K562 (cell line): Measurements from ENCODE around the gene SIGMAR1. TPM values are rescaled to one million over a fixed set of nuclear protein-coding genes. Genes with fewer than 3 reads are reported as not detected.

ENCODE experiments used
- ATAC-seq: fragments of 200-7000 bp; cut with Tn5 transposase; 3 replicates; pipeline ENCODE4 v1.9.1; 2020; ENCODE audit warnings: moderate library complexity
- BruUV-seq: library from RNA; stranded (reverse); fragments of 400-500 nt; replicated peaks from 2 replicates; lab custom pipeline; 2021; lab: Mats Ljungman, UMichigan
- CTCF ChIA-PET: fragments of 300-600 bp; formaldehyde crosslinking; extraction: SDS; loops from one replicate; lab custom pipeline; 2021; ENCODE audit warnings: low intra/inter-chr PET ratio; lab: Yijun Ruan, JAX
- POLR2A ChIA-PET: fragments of 300-600, 350-650 bp; sonication (Branson Sonifier 250); formaldehyde crosslinking; extraction: SDS; loops from one replicate; lab custom pipeline; 2021; ENCODE audit warnings: antibody characterized with exemption, inconsistent platforms; lab: Yijun Ruan, JAX
- DNase-seq, 4 experiments: peaks; one replicate each; pipeline versions ENCODE4 v3.0.0 to v3.0.0-alpha.2; 2011 to 2018; ENCODE audit warnings: low spot score in 3 of 4, mixed read lengths in 3 of 4; ENCODE audit errors: extremely low read depth in 1 of 4
- FAIRE-seq: peaks from 2 replicates; lab custom pipeline; 2011; peaks lifted over from hg19 to GRCh38; lab: Jason Lieb, UNC
- H2AFZ ChIP-seq: 2 replicates; pipeline ENCODE4 v1.6.0; 2011; ENCODE audit warnings: low read depth, low read length, control low read depth, inconsistent platforms
- H3K27ac ChIP-seq: fragments of 200-600 bp; 3 replicates; pipeline ENCODE4 v1.8.0; 2011; ENCODE audit warnings: low read depth, mild to moderate bottlenecking, control low read depth, inconsistent platforms, low read length, moderate library complexity, mixed read lengths; ENCODE audit errors: extremely low read depth
- H3K27me3 ChIP-seq, 2 experiments: fragments of 300-600 bp in 1 of 2; 2 replicates in 1 of 2; 3 replicates in 1 of 2; pipeline versions ENCODE4 v1.6.0 to v1.8.0; 2011; ENCODE audit warnings: inconsistent platforms in 2 of 2, low read length in 2 of 2, mild to moderate bottlenecking in 1 of 2, mixed read lengths in 1 of 2, moderate library complexity in 1 of 2; ENCODE audit not compliant: control insufficient read depth in 2 of 2, insufficient read depth in 2 of 2
- H3K36me3 ChIP-seq: fragments of 300-600 bp; 3 replicates; pipeline ENCODE4 v1.8.0; 2011; ENCODE audit warnings: mild to moderate bottlenecking, low read length, inconsistent platforms; ENCODE audit not compliant: control insufficient read depth, insufficient read depth
- H3K4me1 ChIP-seq, 2 experiments: fragments of 200-600 bp in 1 of 2; replicated peaks in 1 of 2; 2 replicates in 1 of 2; 3 replicates in 1 of 2; pipeline versions ENCODE4 v1.5.1 to v1.8.0; 2011; ENCODE audit warnings: inconsistent platforms in 2 of 2, low read length in 2 of 2, mild to moderate bottlenecking in 1 of 2, mixed read lengths in 1 of 2, moderate library complexity in 1 of 2; ENCODE audit not compliant: control insufficient read depth in 2 of 2, insufficient read depth in 2 of 2
- H3K4me2 ChIP-seq: 2 replicates; pipeline ENCODE4 v1.6.1; 2011; ENCODE audit warnings: low read length, control low read depth, inconsistent platforms, mixed read lengths; ENCODE audit not compliant: insufficient read depth
- H3K4me3 ChIP-seq: fragments of 200-600 bp; sonication (generic), shearing (Covaris generic); 2 replicates; pipeline ENCODE4 v1.5.1; 2016; ENCODE audit warnings: control low read depth, inconsistent platforms
- H3K79me2 ChIP-seq: fragments of 200-600 bp; 3 replicates; pipeline ENCODE4 v1.8.0; 2011; ENCODE audit warnings: low read length, inconsistent platforms; ENCODE audit not compliant: control insufficient read depth, insufficient read depth
- H3K9ac ChIP-seq, 2 experiments: 2 replicates each; pipeline versions ENCODE4 v1.6.0 to v1.6.1; 2011; ENCODE audit warnings: low read depth in 2 of 2, low read length in 2 of 2, control low read depth in 1 of 2, inconsistent platforms in 1 of 2, mild to moderate bottlenecking in 1 of 2, mixed read lengths in 1 of 2; ENCODE audit not compliant: insufficient read depth in 1 of 2
- H3K9me1 ChIP-seq: one replicate; pipeline ENCODE4 v1.6.0; 2011; ENCODE audit warnings: inconsistent platforms, mild to moderate bottlenecking, low read length, moderate library complexity; ENCODE audit not compliant: control insufficient read depth, insufficient read depth
- H3K9me3 ChIP-seq: replicated peaks from 2 replicates; pipeline ENCODE4 v1.5.1; 2011; ENCODE audit warnings: low read depth, low read length, inconsistent platforms; ENCODE audit not compliant: control insufficient read depth, insufficient read depth
- H4K20me1 ChIP-seq: replicated peaks from 2 replicates; pipeline ENCODE4 v1.6.1; 2011; ENCODE audit warnings: low read length, inconsistent platforms, mixed read lengths; ENCODE audit not compliant: control insufficient read depth, insufficient read depth
- BCL6 ChIP-seq: fragments of 250-450 bp; sonication (Bioruptor Pico); IDR thresholded peaks from 2 replicates; pipeline ENCODE4 v1.4.0; 2020
- BCLAF1 ChIP-seq, 2 experiments: fragments of 450-650 bp in 1 of 2; IDR thresholded peaks; 2 replicates each; pipeline ENCODE4 v1.6.1; 2011 to 2017; ENCODE audit warnings: low read depth in 2 of 2, antibody characterized with exemption in 1 of 2, borderline replicate concordance in 1 of 2, low read length in 1 of 2, mild to moderate bottlenecking in 1 of 2, mixed read lengths in 1 of 2; ENCODE audit not compliant: control insufficient read depth in 1 of 2
- CEBPG ChIP-seq, 3 experiments: fragments of 200-800 bp in 1 of 3; sonication (Bioruptor generic) in 1 of 3; sonication (generic) in 1 of 3; formaldehyde crosslinking in 1 of 3; IDR thresholded peaks in 2 of 3; conservative IDR thresholded peaks in 1 of 3; 2 replicates each; pipeline versions ENCODE4 v1.6.1 to v1.8.0; 2016 to 2022; ENCODE audit warnings: missing compliant biosample characterization in 2 of 3, missing genetic modification characterization in 2 of 3, mild to moderate bottlenecking in 1 of 3, missing genetic modification reagents in 1 of 3
- FOXA1 ChIP-seq: fragments of 450-650 bp; IDR thresholded peaks from 2 replicates; pipeline ENCODE4 v1.6.1; 2016; ENCODE audit warnings: mild to moderate bottlenecking, borderline replicate concordance
- FOXP1 ChIP-seq: sonication (generic); formaldehyde crosslinking; IDR thresholded peaks from 2 replicates; pipeline ENCODE4 v1.8.0; 2022; ENCODE audit warnings: mild to moderate bottlenecking, missing genetic modification reagents
- NR1H2 ChIP-seq: sonication (generic); formaldehyde crosslinking; IDR thresholded peaks from 2 replicates; pipeline ENCODE4 v1.4.0; 2020; ENCODE audit warnings: mild to moderate bottlenecking, missing genetic modification reagents
- POLR2B ChIP-seq: fragments of 450-650 bp; IDR thresholded peaks from 2 replicates; pipeline ENCODE4 v1.6.1; 2018; ENCODE audit warnings: low read depth; ENCODE audit not compliant: partially characterized antibody
- RCOR1 ChIP-seq, 2 experiments: IDR thresholded peaks; 2 replicates each; pipeline ENCODE4 v1.6.1; 2012; ENCODE audit warnings: low read depth in 2 of 2, low read length in 2 of 2, borderline replicate concordance in 1 of 2, improper control_type of control experiment in 1 of 2
- SMARCA5 ChIP-seq: fragments of 450-650 bp; IDR thresholded peaks from 2 replicates; pipeline ENCODE4 v1.6.1; 2016
- YY1 ChIP-seq, 3 experiments: IDR thresholded peaks; 2 replicates each; pipeline ENCODE4 v1.6.1; 2011; ENCODE audit warnings: low read length in 2 of 3, mild to moderate bottlenecking in 2 of 3, moderate library complexity in 2 of 3, borderline replicate concordance in 1 of 3, control low read depth in 1 of 3, low read depth in 1 of 3; ENCODE audit not compliant: insufficient read depth in 3 of 3, insufficient replicate concordance in 2 of 3, control insufficient read depth in 1 of 3, insufficient read length in 1 of 3; ENCODE audit errors: extremely low read depth in 1 of 3
- ZBTB33 ChIP-seq: sonication (generic); formaldehyde crosslinking; IDR thresholded peaks from 2 replicates; pipeline ENCODE4 v1.8.1; 2023; ENCODE audit warnings: mild to moderate bottlenecking, missing genetic modification reagents
- ZFP91 ChIP-seq: sonication (generic); formaldehyde crosslinking; IDR thresholded peaks from 2 replicates; pipeline ENCODE4 v1.8.0; 2022; ENCODE audit warnings: mild to moderate bottlenecking, missing genetic modification reagents
- ZNF274 ChIP-seq: IDR thresholded peaks from 2 replicates; pipeline ENCODE4 v1.6.1; 2011; ENCODE audit warnings: low read depth, mild to moderate bottlenecking, low read length, moderate library complexity, borderline replicate concordance
- WGBS: fragments of 100-300 bp; shearing (Covaris generic); methylation state at CpG from one replicate; pipeline ENCODE4 v1.1.6; 2016; ENCODE audit warnings: low coverage, mixed read lengths; ENCODE audit not compliant: insufficient coverage; ENCODE audit errors: missing lambda C conversion rate; 5-methylcytosine and 5-hydroxymethylcytosine counted together
- in situ Hi-C: fragments of 300-500 bp; cut with MboI; formaldehyde crosslinking; loops from 4 replicates; pipeline ENCODE4 v1.15.0; 2018; ENCODE audit warnings: inconsistent platforms, mixed read lengths
- intact Hi-C: fragments of 100-400 bp; cut with micrococcal nuclease; formaldehyde crosslinking; loops from 2 replicates; pipeline ENCODE4 v1.14.2; 2022
- polyA plus RNA-seq, 8 experiments: library from polyadenylated mRNA; depleted of rRNA in 4 of 8; stranded (reverse) in 5 of 8; unstranded in 3 of 8; fragments of >200 nt; fragmentation: Nextera tagmentation in 2 of 8; fragmentation: Illumina TruSeq in 1 of 8; extraction: Ambion mirVana in 2 of 8; extraction: Trizol in 1 of 8; gene quantifications; 2 replicates each; pipeline versions ENCODE4 v1.2.1 to v1.2.3, GENCODE V29; 2011 to 2014; ENCODE audit warnings: inconsistent platforms in 1 of 8, missing spikeins in 1 of 8
- total RNA-seq, 7 experiments: library from RNA; depleted of rRNA in 6 of 7; stranded (reverse); fragments of >200 nt in 6 of 7; fragmentation: Illumina TruSeq in 2 of 7; extraction: Trizol in 2 of 7; gene quantifications; 2 replicates each; pipeline versions ENCODE4 v1.2.1 to v1.2.3, GENCODE V29; 2011 to 2021; ENCODE audit warnings: low replicate concordance in 1 of 7

Gene SIGMAR1
- total and polyA plus RNA-seq, 9 of the 15 experiments (the other 6 are each of a cell fraction or from before 2014, with no cell fraction given): 6.9 to 80.0 (median 35.2) TPM

- Histone ChIP-seq H3K27me3 (peaks cover 14 to 47% of the 10 kb centered on the region in 2 experiments; a peak in 4 of 5 replicates), H3K27ac (no peak overlapping the region), H3K9me1 (no peaks in the 10 kb centered on the region), H3K79me2 (peaks cover 1% of the 10 kb centered on the region; the same call in 1 of the 3 replicates), H3K9me3 (no peaks in the 10 kb centered on the region), H4K20me1 (0 out of 2 replicates have a peak, but pooled peaks cover 4% of the 10 kb centered on the region), H3K4me3 (no peak overlapping the region), H2AFZ (no peak overlapping the region), H3K4me1 (peaks cover 0 to 18% of the 10 kb centered on the region in 2 experiments; a peak in 4 of 5 replicates), H3K4me2 (no peak overlapping the region), H3K36me3 (peaks cover 9% of the 10 kb centered on the region; the same call in 1 of the 3 replicates), H3K9ac (no peak overlapping the region)
- ChIA-PET CTCF (no interaction called here), POLR2A (no interaction called here)
- no peak for ATAC-seq
- no peak for DNase-seq
- in situ Hi-C loops: no loop called here
- intact Hi-C loops: no loop called here
- WGBS: 6% methylated on average over 4 of the region's 5 CpGs
- TF ChIP-seq YY1 (IDR thresholded peaks at IDR 0.05; ENCODE audit: borderline replicate concordance in 1 of 3, control insufficient read depth in 1 of 3, extremely low read depth in 1 of 3, insufficient read depth in 3 of 3, insufficient read length in 1 of 3, insufficient replicate concordance in 2 of 3, low read depth in 1 of 3, low read length in 2 of 3) (no peak), CEBPG (CRISPR knock-in tag; IDR thresholded peaks at IDR 0.05) (no peak), CEBPG (tag; conservative IDR thresholded peaks at IDR 0.05 in 1 of 2, IDR thresholded peaks at IDR 0.05 in 1 of 2) (no peak), ZNF274 (no peak), RCOR1 (IDR thresholded peaks at IDR 0.05; ENCODE audit: borderline replicate concordance in 1 of 2, low read depth in 2 of 2, low read length in 2 of 2) (no peak), ZFP91 (no peak), ZBTB33 (CRISPR knock-in tag) (no peak), BCLAF1 (IDR thresholded peaks at IDR 0.05; ENCODE audit: borderline replicate concordance in 1 of 2, control insufficient read depth in 1 of 2, low read depth in 2 of 2, low read length in 1 of 2) (no peak), POLR2B (no peak), FOXP1 (CRISPR knock-in tag) (no peak), SMARCA5 (no peak), NR1H2 (CRISPR knock-in tag) (no peak), BCL6 (CRISPR knock-in tag) (no peak), FOXA1 (no peak)
- no TSS peak for BruUV-seq
- no peak for FAIRE-seq
Measured at GRCh38 chr9:34630402-34631154, 7.0 kb downstream of the SIGMAR1 start.
